PC-3 (cell line): Measurements from ENCODE around the gene G6PC1. TPM values are rescaled to one million over a fixed set of nuclear protein-coding genes. Genes with fewer than 3 reads are reported as not detected.
"Not testable (repeated sequence)": the region's sequence is repeated elsewhere in the genome, so short reads cannot be mapped to it uniquely, and the experiment has no call there.

Experiments used
- ATAC-seq: fragments of 200-7000 bp; cut with Tn5 transposase; 2 replicates; pipeline ENCODE4 v1.9.1; 2020; ENCODE audit warnings: mild to moderate bottlenecking, moderate library complexity
- BruUV-seq: library from RNA; stranded (reverse); fragments of 400-500 nt; replicated peaks from 2 replicates; lab custom pipeline; 2021; lab: Mats Ljungman, UMichigan
- CTCF ChIA-PET: fragments of 300-600 bp; sonication (Branson Sonifier 250); formaldehyde crosslinking; loops from one replicate; lab custom pipeline; 2022; ENCODE audit warnings: antibody characterized with exemption; lab: Charles Lee
- POLR2A ChIA-PET: fragments of 300-600 bp; sonication (Branson Sonifier 250); formaldehyde crosslinking; loops from one replicate; lab custom pipeline; 2022; ENCODE audit warnings: antibody characterized with exemption; ENCODE audit not compliant: unreplicated experiment; lab: Charles Lee
- DNase-seq: peaks from one replicate; pipeline ENCODE4 v3.0.0-alpha.2; 2015
- H2AFZ ChIP-seq: fragments of 300-600 bp; sonication (generic); 2 replicates; pipeline ENCODE4 v1.6.0; 2016; ENCODE audit warnings: antibody characterized with exemption, low read length
- H3F3A ChIP-seq: fragments of 300-600 bp; sonication (generic); one replicate; pipeline ENCODE4 v1.6.0; 2017; ENCODE audit warnings: antibody characterized with exemption, low read length, control low read depth, mild to moderate bottlenecking; ENCODE audit not compliant: unreplicated experiment
- H3K27ac ChIP-seq: fragments of 300-600 bp; sonication (generic); 2 replicates; pipeline ENCODE4 v1.5.1; 2016; ENCODE audit warnings: mild to moderate bottlenecking, low read length
- H3K27me3 ChIP-seq: fragments of 300-600 bp; sonication (generic); 2 replicates; pipeline ENCODE4 v1.6.1; 2016; ENCODE audit warnings: low read length, mixed read lengths
- H3K36me3 ChIP-seq: fragments of 300-600 bp; sonication (generic); 2 replicates; pipeline ENCODE4 v1.6.1; 2016; ENCODE audit warnings: low read depth, mixed run types, low read length, mixed read lengths
- H3K4me1 ChIP-seq: fragments of 300-600 bp; sonication (generic); 2 replicates; pipeline ENCODE4 v1.5.1; 2016; ENCODE audit warnings: low read length; ENCODE audit not compliant: insufficient read depth
- H3K4me2 ChIP-seq: fragments of 300-600 bp; sonication (generic); 2 replicates; pipeline ENCODE4 v1.6.0; 2016; ENCODE audit warnings: low read length
- H3K4me3 ChIP-seq: fragments of 300-600 bp; sonication (generic); 2 replicates; pipeline ENCODE4 v1.5.1; 2016; ENCODE audit warnings: mild to moderate bottlenecking, low read length, mixed read lengths
- H3K79me2 ChIP-seq: fragments of 300-600 bp; sonication (generic); 2 replicates; pipeline ENCODE4 v1.6.1; 2017; ENCODE audit warnings: low read length, mixed read lengths
- H3K9ac ChIP-seq: fragments of 300-600 bp; sonication (generic); 2 replicates; pipeline ENCODE4 v1.6.0; 2016; ENCODE audit warnings: mild to moderate bottlenecking, low read length
- H3K9me2 ChIP-seq: fragments of 300-600 bp; sonication (generic); replicated peaks from 2 replicates; pipeline ENCODE4 v1.6.1; 2016; ENCODE audit warnings: mixed run types, low read length, mixed read lengths
- H3K9me3 ChIP-seq: fragments of 300-600 bp; sonication (generic); 2 replicates; pipeline ENCODE4 v1.6.1; 2016; ENCODE audit warnings: low read length, mixed read lengths
- H4K20me1 ChIP-seq: fragments of 300-600 bp; sonication (generic); 2 replicates; pipeline ENCODE4 v1.6.1; 2016; ENCODE audit warnings: low read length, mixed read lengths
- EZH2 ChIP-seq: fragments of 300-600 bp; sonication (generic); IDR thresholded peaks from one replicate; pipeline ENCODE4 v1.6.1; 2017; ENCODE audit warnings: antibody characterized with exemption, mild to moderate bottlenecking, low read length; ENCODE audit not compliant: unreplicated experiment
- EZH2phosphoT487 ChIP-seq: fragments of 300-600 bp; sonication (generic); IDR thresholded peaks from 2 replicates; pipeline ENCODE4 v1.6.1; 2018; ENCODE audit warnings: mild to moderate bottlenecking, antibody characterized with exemption, low read length, borderline replicate concordance
- intact Hi-C: fragments of 100-400 bp; cut with micrococcal nuclease; formaldehyde crosslinking; loops from 2 replicates; pipeline ENCODE4 v1.9.0; 2023
- total RNA-seq: library from RNA; depleted of rRNA; stranded (reverse); fragments of >200 nt; gene quantifications from 2 replicates; pipeline ENCODE4 v1.2.3, GENCODE V29; 2014
- TF ChIP-seq, protein P1 (sequence below): fragments of 300-600 bp; sonication (generic); conservative IDR thresholded peaks from 2 replicates; pipeline ENCODE4 v1.5.1; 2017; ENCODE audit warnings: antibody characterized with exemption, low read depth, mild to moderate bottlenecking, low read length

Gene G6PC1
- total RNA-seq, 1 experiment from 2014 or later, result not detected

DNA sequence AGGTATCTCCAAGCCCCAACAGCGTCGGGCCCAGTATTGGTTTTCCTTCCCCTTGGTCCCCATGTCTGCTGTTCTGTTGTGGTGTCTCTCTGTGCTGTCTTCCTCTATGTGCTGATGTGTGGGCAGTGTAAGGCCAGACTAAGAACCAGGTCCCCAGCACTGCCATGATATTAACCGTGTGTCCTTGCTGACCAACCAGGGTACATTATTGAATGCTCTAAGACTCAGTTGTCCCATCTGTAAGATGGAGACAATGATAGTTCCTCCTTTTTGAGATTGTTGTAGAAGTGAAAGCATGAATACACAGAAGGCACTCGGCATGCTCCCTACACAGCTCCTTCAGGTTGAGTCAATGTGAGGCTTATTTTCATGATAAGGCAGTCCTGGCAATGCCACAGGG, 29.0 kb upstream of the G6PC1 start:
- DNase-seq (no peak), ATAC-seq (no peak)
- Histone ChIP-seq H3K4me1 (no peaks in the 10 kb centered on the region), H3K79me2 (no peaks in the 10 kb centered on the region), H3K9me3 (no peaks in the 10 kb centered on the region), H3F3A (no peaks in the 10 kb centered on the region), H2AFZ (no peak overlapping the region), H3K9ac (no peak overlapping the region), H3K27ac (no peak overlapping the region), H3K27me3 (no peaks in the 10 kb centered on the region), H3K9me2 (no peaks in the 10 kb centered on the region), H3K4me2 (no peak overlapping the region), H3K36me3 (no peaks in the 10 kb centered on the region), H3K4me3 (no peak overlapping the region), H4K20me1 (no peaks in the 10 kb centered on the region)
- CTCF ChIA-PET, result no interaction called here
- BruUV-seq, result no TSS peak
- TF ChIP-seq, protein P1, sequence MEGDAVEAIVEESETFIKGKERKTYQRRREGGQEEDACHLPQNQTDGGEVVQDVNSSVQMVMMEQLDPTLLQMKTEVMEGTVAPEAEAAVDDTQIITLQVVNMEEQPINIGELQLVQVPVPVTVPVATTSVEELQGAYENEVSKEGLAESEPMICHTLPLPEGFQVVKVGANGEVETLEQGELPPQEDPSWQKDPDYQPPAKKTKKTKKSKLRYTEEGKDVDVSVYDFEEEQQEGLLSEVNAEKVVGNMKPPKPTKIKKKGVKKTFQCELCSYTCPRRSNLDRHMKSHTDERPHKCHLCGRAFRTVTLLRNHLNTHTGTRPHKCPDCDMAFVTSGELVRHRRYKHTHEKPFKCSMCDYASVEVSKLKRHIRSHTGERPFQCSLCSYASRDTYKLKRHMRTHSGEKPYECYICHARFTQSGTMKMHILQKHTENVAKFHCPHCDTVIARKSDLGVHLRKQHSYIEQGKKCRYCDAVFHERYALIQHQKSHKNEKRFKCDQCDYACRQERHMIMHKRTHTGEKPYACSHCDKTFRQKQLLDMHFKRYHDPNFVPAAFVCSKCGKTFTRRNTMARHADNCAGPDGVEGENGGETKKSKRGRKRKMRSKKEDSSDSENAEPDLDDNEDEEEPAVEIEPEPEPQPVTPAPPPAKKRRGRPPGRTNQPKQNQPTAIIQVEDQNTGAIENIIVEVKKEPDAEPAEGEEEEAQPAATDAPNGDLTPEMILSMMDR, result no peak
- no peak for TF ChIP-seq EZH2
- POLR2A ChIA-PET, result no interaction called here
- intact Hi-C loops, result no loop called here

DNA sequence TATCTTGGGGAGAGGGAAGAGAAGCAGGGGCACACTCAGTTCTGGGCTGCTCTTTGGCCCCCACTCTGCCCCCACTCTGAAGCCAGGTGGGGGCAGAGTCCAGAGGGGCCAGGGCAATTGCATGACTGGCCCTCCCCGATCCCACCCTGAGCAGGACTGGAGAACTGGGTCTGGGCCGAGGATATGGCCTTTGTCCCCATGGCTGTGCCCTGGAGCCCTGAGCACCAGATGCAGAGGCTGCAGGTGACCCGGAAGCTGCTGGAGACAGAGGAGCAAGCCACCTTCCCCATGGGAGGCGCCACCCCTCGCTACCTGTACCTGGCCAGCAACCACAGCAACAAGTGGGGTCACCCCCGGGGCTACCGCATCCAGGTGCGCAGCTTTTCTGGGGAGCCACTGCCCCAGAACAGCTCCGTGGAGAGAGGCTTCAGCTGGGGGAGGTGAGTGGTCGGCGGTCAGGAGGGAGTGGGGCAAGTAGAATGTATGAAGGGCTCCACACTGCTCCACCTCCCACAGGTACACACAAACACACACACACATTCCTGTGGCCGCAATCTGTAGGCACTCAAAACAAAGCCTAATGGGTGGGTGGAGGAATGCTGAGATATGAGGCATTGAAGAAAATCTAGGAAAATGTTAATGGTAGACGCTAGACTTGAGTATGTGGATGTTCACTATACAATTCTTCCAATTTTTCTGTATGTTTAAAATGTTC, 28.2 kb upstream of the G6PC1 start:
- intact Hi-C loops, result no loop called here
- Histone ChIP-seq H3K79me2 (no peaks in the 10 kb centered on the region), H3K4me3 (no peak overlapping the region), H3K9me3 (no peaks in the 10 kb centered on the region), H3K9me2 (no peaks in the 10 kb centered on the region), H3K4me2 (no peak overlapping the region), H3K27me3 (no peaks in the 10 kb centered on the region), H3K27ac (no peak overlapping the region), H3F3A (no peaks in the 10 kb centered on the region), H2AFZ (no peak overlapping the region), H3K4me1 (no peaks in the 10 kb centered on the region), H4K20me1 (no peaks in the 10 kb centered on the region), H3K9ac (no peak overlapping the region), H3K36me3 (no peaks in the 10 kb centered on the region)
- ChIA-PET POLR2A (no interaction called here), CTCF (no interaction called here)
- no TSS peak for BruUV-seq
- DNase-seq (no peak), ATAC-seq (no peak)
- no peak for TF ChIP-seq EZH2phosphoT487
- TF ChIP-seq EZH2, result no peak
- TF ChIP-seq, protein P1, result no peak

DNA sequence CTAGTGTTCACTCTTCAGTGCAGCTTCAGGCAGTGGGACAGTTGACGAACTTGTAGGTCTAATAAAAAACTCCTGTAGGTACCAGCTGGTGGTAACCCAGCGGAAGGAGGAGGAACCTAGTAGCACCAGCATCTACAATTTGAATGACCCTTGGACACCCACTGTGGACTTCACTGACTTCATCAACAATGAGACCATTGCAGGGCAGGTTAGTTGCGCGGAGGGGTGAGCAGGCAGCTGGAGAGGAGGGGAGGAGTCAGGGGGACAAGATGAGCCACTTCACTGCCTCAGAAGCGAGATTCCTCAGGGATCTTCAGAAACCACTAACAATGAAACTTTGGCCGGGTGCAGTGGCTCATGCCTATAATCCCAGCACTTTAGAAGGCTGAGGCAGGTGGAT, 27.3 kb upstream of the G6PC1 start:
- no peaks in the 10 kb centered on the region for H3K9me3 ChIP-seq
- no peaks in the 10 kb centered on the region for H3K36me3 ChIP-seq
- DNase-seq, result no peak
- H3K79me2 ChIP-seq, result no peaks in the 10 kb centered on the region
- BruUV-seq, result no TSS peak
- ChIA-PET CTCF (no interaction called here), POLR2A (no interaction called here)
- intact Hi-C loops, result no loop called here
- no peaks in the 10 kb centered on the region for H3K27me3 ChIP-seq
- no peaks in the 10 kb centered on the region for H3K9me2 ChIP-seq
- H3K4me3 ChIP-seq, result no peak overlapping the region
- ATAC-seq, result no peak
- H3K9ac ChIP-seq, result no peak overlapping the region
- H4K20me1 ChIP-seq, result no peaks in the 10 kb centered on the region
- no peak overlapping the region for H3K27ac ChIP-seq
- no peak overlapping the region for H3K4me2 ChIP-seq
- no peak overlapping the region for H2AFZ ChIP-seq
- no peak for TF ChIP-seq EZH2
- no peak for TF ChIP-seq EZH2phosphoT487
- TF ChIP-seq, protein P1, result no peak
- no peaks in the 10 kb centered on the region for H3K4me1 ChIP-seq
- no peaks in the 10 kb centered on the region for H3F3A ChIP-seq

- CTCF ChIA-PET, H3K4me1 ChIP-seq, ATAC-seq, H3K36me3 ChIP-seq, H3K27ac ChIP-seq, BruUV-seq, H3K9ac ChIP-seq, H3K4me3 ChIP-seq, H3K4me2 ChIP-seq, H3K9me2 ChIP-seq, POLR2A ChIA-PET, H3K9me3 ChIP-seq, DNase-seq, H2AFZ ChIP-seq, H3F3A ChIP-seq, H3K27me3 ChIP-seq, H3K79me2 ChIP-seq, H4K20me1 ChIP-seq, intact Hi-C loops: not testable (repeated sequence)
Observed at GRCh38 chr17:42873932-42874695, 26.5 kb upstream of the G6PC1 start.
